Activated CD8-positive, alpha-beta memory T cell treated with anti-CD3 and anti-CD28 coated beads, Interleukin-2, amount 50 U/mL, for 24 hours (primary cell): ENCODE data around the gene CLTCL1.

ENCODE experiments used
- DNase-seq: peaks from one replicate; pipeline ENCODE4 v3.0.0-alpha.2; 2020; ENCODE audit errors: extremely low read depth

Gene CLTCL1

DNA sequence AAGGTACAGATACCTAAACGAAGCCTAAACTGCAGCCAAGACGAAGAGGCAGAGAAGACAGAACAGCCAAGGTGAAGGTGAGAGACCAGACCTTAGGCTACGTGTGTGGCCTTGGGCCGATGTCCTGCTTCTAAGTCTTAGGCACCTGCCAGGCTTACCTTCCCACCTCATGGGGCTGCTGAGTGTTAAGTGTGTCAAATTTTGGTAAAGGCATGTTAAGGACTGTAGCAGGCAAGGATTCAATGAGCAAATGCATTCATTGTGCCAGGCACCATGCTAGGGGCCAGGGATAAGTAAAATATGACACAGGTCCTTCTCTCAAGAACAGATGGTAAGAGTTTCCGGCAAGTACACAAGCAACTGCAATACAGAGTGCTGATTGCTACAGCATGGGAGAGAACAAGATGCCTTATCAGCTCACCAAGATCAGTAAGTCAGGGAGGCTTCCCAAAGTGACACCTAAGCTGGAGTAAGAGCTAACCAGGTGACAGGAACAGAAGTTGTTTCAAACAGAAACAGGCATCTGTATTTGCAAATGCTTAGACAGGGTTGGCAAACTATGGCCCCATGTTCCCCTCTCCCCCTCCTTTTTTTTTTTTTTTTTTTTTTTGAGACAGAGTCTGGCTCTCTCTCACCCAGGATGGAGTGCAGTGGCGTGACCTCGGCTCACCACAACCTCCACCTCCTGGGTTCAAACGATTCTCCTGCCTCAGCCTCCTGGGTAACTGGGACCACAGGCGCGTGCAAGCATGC is 46.7 kb downstream of the CLTCL1 start:
- DNase-seq, result no peak

DNA sequence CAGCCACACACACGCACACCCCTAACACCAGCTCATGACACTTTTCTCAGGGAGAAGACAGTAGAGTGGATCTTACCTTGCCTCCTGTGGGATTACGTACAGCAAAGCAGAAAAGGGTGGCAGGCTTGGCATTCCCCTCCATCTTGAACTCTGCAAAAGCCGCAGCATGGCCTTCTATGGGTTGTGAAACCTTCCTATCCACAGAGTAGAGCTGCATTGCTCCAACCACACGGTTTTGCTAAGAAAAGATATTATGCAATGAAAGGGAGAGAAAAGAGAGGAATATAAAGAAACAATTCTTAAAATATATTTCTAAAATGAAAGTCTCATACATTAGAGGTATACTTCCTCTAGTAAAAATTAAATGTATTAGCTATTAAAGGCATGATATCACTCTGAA is 48.8 kb downstream of the CLTCL1 start:
- DNase-seq, result no peak

DNA sequence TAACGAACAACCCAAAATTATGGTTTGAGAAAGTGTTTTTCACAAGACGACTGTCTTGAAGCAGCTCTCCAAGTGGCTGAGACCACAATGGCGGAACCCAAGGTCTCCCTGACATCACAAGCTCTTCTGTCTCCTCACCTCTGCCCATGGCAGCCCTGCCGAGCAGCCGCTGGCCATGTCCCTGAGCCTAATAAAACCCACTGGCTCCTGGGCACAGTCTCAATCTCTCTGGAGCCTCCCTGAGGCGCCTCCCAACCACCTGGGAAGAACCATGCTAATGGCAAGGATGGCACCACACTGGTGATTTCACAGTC is 50.0 kb downstream of the CLTCL1 start:
- DNase-seq, result no peak

DNA sequence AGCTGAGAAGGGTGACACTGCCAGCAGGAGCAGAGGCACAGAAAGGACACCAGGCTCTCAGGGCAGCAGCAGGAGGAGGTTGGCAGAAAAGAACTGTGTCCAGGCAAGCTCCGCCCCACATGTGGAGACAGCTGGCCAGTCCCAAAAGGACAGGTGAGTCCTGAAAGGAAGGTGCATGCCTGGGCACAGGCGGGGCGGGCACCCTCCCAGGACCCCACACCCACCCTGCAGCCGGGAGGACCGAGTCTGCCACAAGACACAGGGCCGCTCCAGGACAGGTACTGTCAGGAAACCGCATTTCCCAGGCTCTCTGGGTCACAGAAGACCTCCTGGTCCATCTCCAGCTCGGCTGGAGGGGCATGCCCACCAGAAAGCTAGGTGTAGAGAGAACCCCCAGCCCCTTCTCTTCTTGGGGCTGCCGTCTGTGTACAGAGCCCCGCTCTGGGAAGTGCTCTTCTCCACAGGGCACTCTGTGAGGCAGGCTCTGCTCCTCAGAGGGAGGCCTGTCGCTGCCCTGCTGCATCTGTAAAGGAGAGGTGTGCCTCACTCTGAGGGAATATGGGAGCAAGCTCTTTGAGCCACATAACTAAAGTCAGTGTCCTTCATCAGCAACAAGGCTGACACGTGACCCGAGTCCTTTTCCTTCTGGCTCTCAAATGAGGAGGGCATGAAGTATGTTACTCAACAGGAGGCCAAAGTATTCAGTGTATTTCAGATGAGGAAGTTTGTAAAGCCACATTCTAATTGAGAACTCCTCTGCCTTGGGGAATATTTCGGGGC is 50.5 kb downstream of the CLTCL1 start:
- DNase-seq, result no peak

DNA sequence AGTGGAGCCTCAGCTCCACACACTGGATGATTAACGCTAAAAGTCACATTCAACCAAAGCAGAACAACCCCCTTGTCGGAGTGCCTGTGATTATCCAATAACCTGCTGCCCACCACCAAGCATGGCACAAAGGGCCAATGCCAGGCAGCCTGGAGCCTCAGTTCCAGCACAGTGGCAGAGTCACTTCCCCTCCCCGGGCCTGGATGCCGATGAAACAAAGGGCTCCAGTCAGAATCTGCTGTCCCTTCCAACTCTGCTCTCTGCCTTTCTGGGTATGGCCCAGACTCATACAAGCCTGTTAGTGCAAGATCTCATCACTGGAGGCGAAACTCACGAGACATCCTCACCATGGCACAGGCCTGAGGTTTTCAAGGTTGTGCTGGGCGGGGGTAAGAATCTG is 52.1 kb downstream of the CLTCL1 start:
- DNase-seq, result no peak

DNA sequence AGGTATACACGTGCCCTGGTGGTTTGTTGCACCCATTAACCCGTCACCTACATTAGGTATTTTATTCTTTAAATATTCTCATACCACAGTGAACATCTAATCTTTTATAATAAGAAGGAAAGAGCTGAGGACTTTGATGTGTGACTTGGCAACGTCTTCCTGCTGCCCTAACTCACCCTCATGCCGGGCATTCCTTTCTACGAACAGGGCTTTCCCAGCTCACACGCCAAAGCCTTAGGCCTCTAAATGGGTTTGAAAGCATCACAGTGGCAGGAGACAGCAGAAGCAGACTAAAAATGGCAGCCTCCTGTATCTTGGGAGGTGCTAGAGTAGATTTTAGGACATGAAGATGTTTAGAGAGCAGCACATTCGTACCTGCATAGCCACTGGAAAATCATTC is 52.6 kb downstream of the CLTCL1 start:
- DNase-seq, result no peak

DNA sequence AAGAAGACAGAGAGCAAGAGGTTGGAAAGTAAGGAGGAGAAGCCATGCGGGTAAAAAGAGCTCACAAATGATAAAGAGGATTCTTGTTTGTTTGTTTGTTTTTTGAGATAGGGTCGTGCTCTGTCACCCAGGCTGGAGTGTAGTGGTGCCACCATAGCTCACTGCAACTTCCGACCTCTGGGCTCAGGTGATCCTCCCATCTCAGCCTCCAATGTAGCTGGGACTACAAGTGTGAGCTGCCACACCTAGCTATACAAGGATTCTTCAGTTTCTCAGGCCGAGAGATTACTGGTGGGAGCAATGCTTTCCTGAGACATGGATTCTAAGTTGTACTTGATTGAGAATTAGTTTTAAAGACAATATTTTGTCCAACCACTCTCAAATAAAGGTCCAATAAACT is 55.6 kb downstream of the CLTCL1 start:
- no peak for DNase-seq

DNA sequence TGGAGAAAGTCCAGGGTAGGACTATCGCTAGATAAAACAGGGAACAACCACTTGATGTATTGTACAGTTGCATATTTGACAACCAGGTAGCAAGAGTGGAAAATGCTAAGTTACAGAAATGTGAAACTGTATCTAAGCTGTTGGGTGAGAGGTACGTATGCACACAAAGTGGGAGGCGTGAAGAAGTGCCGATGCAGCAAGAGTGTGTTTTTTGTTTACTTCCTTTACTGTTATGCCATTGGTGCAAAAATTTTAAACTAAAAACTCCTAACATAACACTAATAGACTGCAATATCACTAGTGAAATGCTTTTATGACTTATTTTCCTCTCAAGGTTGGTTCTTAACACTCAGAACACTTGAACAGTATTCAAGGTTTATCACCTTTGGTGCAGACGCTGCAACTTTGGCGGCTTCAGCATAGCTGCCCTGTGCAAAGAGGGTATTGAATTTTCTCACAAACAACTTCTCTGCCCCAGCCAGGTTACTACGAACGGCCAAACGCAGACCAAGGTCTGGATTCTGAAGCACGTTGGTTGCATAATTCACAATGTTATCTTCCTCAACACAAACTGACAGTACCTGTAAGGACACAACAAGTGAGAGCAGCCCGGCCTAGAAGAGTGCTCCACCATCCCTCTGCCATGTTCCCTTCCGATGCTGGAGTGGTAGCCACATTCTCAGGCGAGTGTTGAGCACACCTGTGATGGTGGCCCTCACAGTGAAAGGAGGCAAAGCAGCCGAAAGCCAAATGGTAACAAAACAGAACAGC is 57.2 kb downstream of the CLTCL1 start:
- DNase-seq, result no peak

DNA sequence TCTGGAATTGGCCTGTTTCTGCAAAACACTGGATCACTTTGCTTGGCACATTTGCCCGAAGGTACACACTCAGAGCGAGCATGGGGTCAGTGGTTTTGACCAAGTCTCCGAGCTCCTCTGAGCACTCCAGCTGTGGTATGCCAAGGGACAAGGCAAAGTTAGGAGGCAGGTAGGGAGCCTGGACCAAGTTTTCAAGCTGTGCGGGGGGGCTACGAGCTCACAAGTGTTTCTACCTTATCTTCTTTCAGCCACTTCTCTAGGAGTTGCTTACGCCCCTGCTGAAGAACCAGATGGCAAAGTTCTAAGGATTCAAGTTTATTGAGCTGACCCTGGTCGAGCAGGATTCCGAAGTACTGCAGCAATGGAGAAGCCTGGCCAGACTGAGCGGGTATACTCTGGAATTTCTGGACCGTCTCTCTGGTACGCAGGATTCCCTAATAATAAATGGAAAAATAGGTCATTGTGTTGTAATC is 58.3 kb downstream of the CLTCL1 start:
- DNase-seq, result no peak

DNA sequence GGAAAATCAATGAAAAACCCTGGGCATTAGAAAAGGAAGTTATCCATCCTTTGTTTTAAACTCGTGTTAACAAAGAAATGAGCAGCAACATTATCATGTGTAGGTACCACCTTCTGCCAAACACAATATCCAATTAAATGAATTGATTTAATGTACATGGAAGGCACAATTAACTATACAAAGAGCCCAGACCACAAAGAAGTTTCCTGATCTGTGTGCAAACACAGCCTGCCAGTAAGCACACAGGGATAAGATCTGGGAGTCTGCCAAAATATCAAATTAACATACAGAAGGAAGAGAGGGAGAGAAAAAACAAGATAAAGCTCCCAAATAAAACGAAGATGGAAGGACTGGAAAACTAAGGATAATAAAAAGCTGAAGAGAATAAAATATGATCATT is 58.9 kb downstream of the CLTCL1 start:
- no peak for DNase-seq

DNA sequence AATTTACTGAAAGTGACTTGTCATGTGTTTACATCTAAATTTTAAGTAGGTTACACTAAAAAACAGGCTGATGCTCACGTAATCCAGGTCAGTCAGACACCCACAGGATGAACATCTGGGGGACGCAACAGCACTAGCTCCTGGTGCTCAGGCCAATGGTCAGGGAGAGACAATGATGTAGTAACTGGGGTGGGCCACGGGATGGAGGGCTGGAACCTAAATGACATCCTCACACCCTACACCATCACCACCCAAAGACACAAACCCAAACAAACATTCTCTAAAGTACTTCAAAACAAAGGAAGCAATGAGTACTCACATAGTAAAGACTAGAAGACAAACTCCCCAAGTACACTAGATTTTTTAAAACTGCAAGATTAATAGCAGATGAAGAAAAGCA is 59.5 kb downstream of the CLTCL1 start:
- no peak for DNase-seq

DNA sequence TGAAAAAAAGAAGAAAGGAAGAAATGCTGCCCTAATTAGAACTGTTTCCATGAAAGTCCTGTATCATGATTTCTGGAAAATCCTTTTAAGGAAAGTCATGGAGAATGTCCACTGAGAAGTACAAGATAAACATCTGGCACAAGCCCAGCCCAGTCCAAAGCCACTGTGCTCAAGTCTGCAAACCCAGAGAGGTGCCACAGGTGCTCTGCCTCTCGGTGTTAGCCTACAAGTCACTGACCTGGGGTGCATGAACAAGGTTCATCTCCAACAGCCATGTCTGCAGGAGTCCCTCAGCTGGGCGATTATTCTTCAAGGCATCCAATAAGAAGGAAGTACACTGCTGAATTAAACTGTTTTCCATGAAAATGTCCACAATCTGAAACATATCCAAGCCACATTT is 61.9 kb downstream of the CLTCL1 start:
- no peak for DNase-seq

DNA sequence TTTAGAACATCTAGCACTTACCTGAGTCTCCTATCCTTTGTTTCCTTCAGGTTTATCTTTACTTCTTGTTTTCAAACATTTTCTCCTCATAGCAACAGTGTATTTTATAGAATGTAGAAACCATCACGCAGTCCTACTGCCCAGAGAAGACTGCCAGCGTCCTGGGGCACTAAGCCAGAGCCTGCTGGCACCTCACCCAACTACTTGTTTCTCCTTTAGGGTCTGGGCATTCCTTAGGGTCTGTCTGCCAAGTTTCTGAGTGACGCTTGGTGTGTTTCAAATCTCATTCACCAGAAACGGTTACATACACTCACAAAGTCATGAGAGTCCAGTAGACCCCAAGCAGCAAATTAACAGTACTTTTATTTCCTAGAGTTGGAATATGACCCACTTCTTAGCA is 63.3 kb downstream of the CLTCL1 start:
- no peak for DNase-seq

DNA sequence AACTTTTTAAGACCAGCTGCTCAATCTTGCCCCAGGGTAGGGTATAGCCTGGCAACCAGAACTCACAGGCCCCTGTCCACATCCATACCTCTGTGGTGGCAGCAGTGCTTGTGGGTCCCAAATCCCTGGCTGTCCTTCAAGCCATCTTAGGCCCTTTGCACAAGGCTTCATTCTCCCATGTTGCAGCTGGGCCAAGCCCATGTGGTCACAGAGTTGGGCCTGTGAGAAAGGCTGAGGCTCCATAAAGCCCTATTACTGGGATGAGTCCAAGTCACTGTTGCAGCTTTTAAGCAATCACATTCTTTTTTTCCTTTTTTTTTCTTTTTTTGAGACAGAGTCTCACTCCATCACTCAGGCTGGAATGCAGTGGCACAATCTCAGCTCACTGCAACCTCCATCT is 65.1 kb downstream of the CLTCL1 start:
- no peak for DNase-seq

DNA sequence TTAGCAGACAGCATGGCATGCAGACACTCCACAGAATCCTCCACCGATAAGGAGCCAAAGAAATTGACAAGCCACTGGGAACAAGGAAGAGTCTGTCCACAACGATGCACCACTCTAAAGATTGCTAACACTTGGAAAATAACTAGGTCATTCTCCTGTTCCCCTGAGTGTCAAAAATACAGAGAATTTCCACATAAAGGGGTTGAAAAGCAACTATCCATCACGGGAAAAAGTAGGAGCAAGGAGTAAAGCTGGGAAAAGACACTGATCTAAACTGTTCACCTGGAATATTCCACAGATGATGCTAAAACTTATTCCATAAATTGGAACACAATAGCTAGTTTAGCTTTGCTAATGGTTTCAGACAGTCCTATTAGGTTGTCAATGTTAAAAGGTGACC is 66.0 kb downstream of the CLTCL1 start:
- DNase-seq, result no peak

DNA sequence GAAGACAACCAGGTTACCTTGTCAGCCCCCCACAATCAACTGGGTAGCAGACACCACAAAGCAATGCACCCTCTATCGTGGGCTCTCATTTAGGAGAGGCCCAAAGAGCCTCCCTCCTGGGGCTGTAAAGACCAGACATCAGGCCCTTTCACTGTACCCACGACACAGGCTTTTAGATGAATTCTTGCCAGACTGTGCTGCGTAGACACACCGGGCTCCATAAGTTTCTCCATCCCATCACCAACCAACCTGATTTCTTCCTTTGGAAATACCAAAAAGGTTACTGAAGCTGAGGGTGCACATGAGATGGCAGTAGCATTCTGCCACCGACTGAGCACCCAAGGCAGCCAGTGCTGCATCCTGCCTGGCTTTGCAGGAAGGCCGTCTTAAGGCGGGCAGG is 66.5 kb downstream of the CLTCL1 start:
- no peak for DNase-seq

DNA sequence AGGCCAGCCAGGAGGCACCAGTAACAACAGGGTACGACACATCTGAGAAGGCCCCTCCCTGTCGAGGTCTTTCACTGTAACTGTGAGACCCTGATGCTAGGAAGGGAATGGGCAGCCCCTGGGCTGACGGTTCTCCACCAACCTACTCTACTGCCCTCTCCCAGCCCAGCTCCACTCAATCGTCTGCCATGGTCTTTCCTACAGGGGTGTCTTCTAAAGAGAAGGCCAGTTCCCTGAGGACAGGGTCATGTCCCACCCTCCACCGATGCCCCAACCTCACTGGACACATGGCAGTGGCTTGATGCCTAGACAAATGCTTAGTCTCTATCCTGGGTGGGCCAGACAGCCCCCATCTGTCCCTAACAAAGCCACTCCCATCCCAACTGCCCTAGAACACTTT is 67.0 kb downstream of the CLTCL1 start:
- no peak for DNase-seq

DNA sequence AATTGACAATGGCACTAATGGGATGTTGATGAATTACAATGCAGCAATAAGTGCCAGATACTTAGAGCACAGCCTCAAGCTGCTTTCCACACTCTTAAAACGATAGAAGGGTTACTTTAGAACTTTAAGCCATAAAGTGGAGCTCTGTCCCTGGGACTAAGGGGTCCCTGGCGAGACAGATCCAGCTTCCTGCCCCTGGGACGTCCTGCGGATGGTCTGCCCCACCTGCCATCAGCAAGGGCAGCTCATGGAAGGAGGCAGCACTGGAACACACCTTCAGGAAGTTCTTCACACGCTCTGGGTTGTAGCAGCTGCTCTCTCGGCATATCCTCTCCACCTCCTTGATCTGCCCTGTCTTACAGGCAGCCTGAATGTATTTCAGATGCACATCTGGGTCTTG is 67.9 kb downstream of the CLTCL1 start:
- DNase-seq, result no peak

DNA sequence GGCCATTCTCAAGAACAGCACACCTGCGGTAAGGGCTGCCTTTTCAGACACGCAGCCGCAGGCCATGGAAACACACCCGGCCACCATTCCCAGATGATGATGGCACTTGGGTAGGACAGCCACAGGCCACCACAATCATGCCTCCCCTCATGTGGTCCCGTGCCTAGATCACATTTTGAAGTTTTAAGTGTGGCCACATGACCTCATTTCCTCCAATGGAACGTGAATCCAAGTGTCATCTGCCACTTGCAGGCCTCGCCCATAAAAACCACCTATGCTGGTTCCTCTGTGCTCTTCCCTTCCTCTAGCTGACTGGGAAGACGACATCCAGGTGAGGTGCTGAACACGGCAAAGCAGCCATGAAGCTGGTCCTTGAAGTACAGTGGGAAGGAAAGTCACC is 68.4 kb downstream of the CLTCL1 start:
- DNase-seq, result no peak

DNA sequence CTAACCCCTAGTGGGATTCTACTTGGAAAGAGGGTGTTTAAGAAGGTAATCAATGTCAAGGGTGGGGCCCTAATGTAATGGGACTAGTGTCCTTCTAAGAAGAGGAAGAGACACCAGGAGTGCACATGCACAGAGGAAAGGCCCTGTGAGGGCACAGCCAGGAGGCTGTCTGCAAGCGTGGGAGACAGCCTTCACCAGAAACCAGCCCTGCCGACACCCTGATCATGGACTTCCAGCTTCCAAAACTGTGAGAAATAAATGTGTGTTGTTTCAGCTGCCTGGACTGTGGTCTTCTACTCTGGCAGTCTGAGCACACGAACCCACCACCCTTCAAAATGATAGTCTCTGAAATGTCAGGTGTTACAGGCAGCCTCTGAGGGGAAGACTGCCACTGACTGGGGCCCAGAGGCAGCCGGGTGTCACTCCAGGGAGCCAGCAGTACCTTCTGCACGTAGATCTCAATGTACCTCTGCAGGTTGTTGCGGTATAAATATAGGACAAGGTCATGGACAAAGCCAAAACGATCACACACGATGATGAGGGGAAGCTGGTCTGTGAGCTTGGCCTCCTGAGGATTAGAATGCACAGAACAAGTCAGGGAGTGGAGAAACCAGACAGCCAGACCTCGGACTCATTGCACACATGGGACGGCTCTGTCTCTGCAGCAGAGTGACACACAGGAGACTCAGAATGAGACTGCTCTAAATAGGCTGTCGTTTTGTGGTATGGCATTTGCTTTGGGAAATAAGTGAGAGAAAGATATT is 69.1 kb downstream of the CLTCL1 start:
- no peak for DNase-seq

DNA sequence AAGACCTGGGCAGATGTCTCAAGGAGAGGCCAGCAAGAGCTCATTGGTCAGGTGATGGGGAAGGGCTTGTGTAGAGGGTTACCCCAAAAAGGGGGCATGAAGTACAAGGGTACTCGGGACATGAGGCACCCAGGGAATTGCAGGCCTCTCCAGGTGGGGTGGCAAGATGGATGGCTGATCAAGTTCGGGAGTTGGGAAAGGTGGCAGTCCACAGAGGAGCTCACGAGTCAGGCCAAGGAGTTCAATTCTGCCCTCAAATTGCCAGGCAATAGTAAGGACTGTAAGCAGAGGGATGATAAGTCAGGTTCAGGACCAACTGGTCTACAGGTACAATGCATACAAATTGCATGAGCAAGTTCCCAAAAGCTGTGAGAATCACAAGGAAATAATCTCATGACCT is 70.7 kb downstream of the CLTCL1 start:
- DNase-seq, result no peak
